ENCODE measurements around the gene TUBA4B. TPM values are rescaled to one million over a fixed set of nuclear protein-coding genes. Genes with fewer than 3 reads are reported as not detected.
A peak's percentile ranks its signal among the peaks of the same experiment; 100 is the strongest.

The TUBA4B gene
- polyA plus RNA-seq, 3 donors = not detected

DNA sequence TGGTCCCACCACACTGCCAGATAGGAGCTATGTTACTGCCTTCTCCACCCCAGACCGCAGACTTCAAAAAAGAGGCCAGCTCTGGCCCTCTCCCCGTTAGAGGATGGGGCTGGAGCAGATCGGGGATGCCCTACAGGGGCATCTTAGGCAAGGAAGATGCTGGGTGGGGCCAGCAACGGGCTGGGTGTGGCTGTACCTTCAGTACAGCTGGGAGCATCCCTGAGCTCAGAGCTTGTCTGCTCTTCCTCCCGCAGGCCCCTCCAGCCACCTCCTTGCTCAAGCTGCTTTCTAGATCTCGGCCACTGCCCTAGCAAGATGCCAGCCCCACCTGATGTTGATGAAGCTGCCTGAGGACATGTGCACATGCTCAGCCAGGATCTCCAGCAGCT lies 46.3 kb downstream of the TUBA4B start:
- Mint-ChIP-seq H3K4me1 (peaks cover 6% of the 10 kb centered on the region), H3K27me3 (ENCODE audit: low read depth in 3 of 3) (peaks cover 39 to 70% (median 59%) of the 10 kb centered on the region in 3 donors), H3K4me3 (peak overlapping the region in 1 of 2 donors; percentile 59), H3K27ac (no peak overlapping the region), H3K9me3 (peaks cover 0 to 5% (median 1%) of the 10 kb centered on the region in 7 donors), H3K36me3 (no peaks in the 10 kb centered on the region)
- Histone ChIP-seq H3K27me3 (ENCODE audit: control insufficient read depth in 2 of 2, insufficient read depth in 2 of 2, low read length in 2 of 2) (peaks cover 0 to 26% of the 10 kb centered on the region in 2 donors), H3K9ac (ENCODE audit: insufficient read depth, low read length, poor library complexity, severe bottlenecking) (no peak overlapping the region), H3K79me2 (ENCODE audit: insufficient read depth, low read length) (no peaks in the 10 kb centered on the region), H3K4me1 (ENCODE audit: control insufficient read depth in 1 of 2, insufficient read depth in 2 of 2, low read length in 2 of 2) (peaks cover 6 to 9% of the 10 kb centered on the region in 2 donors), H3K4me3 (replicated peaks in 1 of 3; ENCODE audit: low read depth in 2 of 3, low read length in 3 of 3) (no peak overlapping the region), H4K20me1 (ENCODE audit: insufficient read depth, low read length) (no peaks in the 10 kb centered on the region), H3K4me2 (replicated peaks; ENCODE audit: extremely low read depth, low read length, poor library complexity, severe bottlenecking) (no peak overlapping the region), H3K27ac (ENCODE audit: low read depth in 1 of 2, low read length in 2 of 2) (no peak overlapping the region), H3K36me3 (replicated peaks in 1 of 2; ENCODE audit: control insufficient read depth in 1 of 2, insufficient read depth in 2 of 2, low read length in 2 of 2) (no peaks in the 10 kb centered on the region), H3K9me3 (replicated peaks in 1 of 2; ENCODE audit: control insufficient read depth in 1 of 2, insufficient read depth in 1 of 2, low read length in 2 of 2) (no peaks in the 10 kb centered on the region), H2AFZ (ENCODE audit: insufficient read depth, low read depth, low read length, poor library complexity, severe bottlenecking) (no peak overlapping the region)
- intact Hi-C loops (cut with micrococcal nuclease) = loop anchor here (5.0 kb wide), 4 partner anchors 72 to 137 kb away; partner anchors contain the start of genes NHEJ1 (in 2 of the 2), ANKZF1 (in 1 of the 2), ATG9A (in 1 of the 2) and CNPPD1 (in 1 of the 2)
- WGBS (ENCODE audit: insufficient coverage) = 75% methylated on average over 6 of the region's 6 CpGs
- TF ChIP-seq, protein P1, sequence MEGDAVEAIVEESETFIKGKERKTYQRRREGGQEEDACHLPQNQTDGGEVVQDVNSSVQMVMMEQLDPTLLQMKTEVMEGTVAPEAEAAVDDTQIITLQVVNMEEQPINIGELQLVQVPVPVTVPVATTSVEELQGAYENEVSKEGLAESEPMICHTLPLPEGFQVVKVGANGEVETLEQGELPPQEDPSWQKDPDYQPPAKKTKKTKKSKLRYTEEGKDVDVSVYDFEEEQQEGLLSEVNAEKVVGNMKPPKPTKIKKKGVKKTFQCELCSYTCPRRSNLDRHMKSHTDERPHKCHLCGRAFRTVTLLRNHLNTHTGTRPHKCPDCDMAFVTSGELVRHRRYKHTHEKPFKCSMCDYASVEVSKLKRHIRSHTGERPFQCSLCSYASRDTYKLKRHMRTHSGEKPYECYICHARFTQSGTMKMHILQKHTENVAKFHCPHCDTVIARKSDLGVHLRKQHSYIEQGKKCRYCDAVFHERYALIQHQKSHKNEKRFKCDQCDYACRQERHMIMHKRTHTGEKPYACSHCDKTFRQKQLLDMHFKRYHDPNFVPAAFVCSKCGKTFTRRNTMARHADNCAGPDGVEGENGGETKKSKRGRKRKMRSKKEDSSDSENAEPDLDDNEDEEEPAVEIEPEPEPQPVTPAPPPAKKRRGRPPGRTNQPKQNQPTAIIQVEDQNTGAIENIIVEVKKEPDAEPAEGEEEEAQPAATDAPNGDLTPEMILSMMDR (IDR thresholded peaks at IDR 0.05) = no peak
- DNase-seq = peak in 1 of 3 donors; percentile 3

DNA sequence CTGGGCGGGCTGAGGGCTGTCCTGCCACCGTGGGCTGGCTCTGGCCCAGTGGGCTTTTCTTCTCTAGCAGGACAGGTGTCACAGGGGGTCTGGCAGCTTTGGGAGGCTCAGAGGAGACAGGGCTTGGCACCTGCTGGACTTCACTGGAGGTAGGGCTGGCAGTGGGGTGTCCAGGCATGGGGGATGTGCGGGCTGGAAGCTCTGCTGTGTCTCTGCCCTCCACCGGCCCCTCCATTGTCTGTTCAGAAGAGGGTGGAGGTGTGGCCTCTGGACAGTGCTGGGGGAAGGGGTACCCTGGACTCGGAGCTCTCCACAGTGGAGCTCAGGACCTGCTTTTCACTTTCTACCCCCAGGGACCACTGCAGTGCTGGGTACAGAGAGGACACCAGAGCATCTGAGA lies 47.0 kb downstream of the TUBA4B start:
- no peaks in the 10 kb centered on the region for H3K79me2 ChIP-seq (ENCODE audit: insufficient read depth, low read length)
- H3K36me3 ChIP-seq (replicated peaks in 1 of 2; ENCODE audit: control insufficient read depth in 1 of 2, insufficient read depth in 2 of 2, low read length in 2 of 2) = no peaks in the 10 kb centered on the region
- H3K27ac Mint-ChIP-seq = no peak overlapping the region
- no peaks in the 10 kb centered on the region for H3K9me3 ChIP-seq (replicated peaks in 1 of 2; ENCODE audit: control insufficient read depth in 1 of 2, insufficient read depth in 1 of 2, low read length in 2 of 2)
- no peaks in the 10 kb centered on the region for H4K20me1 ChIP-seq (ENCODE audit: insufficient read depth, low read length)
- peaks cover 4% of the 10 kb centered on the region for H3K4me1 Mint-ChIP-seq
- no peak overlapping the region for H2AFZ ChIP-seq (ENCODE audit: insufficient read depth, low read depth, low read length, poor library complexity, severe bottlenecking)
- 85% methylated on average over 4 of the region's 5 CpGs for WGBS (ENCODE audit: insufficient coverage)
- intact Hi-C loops (cut with micrococcal nuclease) = loop anchor here in 1 of 2 donors (10.0 kb wide), 1 partner anchor 245 kb away; no protein-coding TSS in a partner anchor
- no peak overlapping the region for H3K4me3 ChIP-seq (replicated peaks in 1 of 3; ENCODE audit: low read depth in 2 of 3, low read length in 3 of 3)
- H3K9me3 Mint-ChIP-seq = peaks cover 0 to 6% (median 1%) of the 10 kb centered on the region in 7 donors
- no peak overlapping the region for H3K9ac ChIP-seq (ENCODE audit: insufficient read depth, low read length, poor library complexity, severe bottlenecking)
- H3K4me2 ChIP-seq (replicated peaks; ENCODE audit: extremely low read depth, low read length, poor library complexity, severe bottlenecking) = no peak overlapping the region
- TF ChIP-seq, protein P1 (IDR thresholded peaks at IDR 0.05) = no peak
- no peaks in the 10 kb centered on the region for H3K36me3 Mint-ChIP-seq
- no peak for DNase-seq
- peaks cover 43 to 69% (median 59%) of the 10 kb centered on the region in 3 donors for H3K27me3 Mint-ChIP-seq (ENCODE audit: low read depth in 3 of 3)
- H3K4me3 Mint-ChIP-seq = peak overlapping the region in 1 of 2 donors; percentile 49
- no peak overlapping the region for H3K27ac ChIP-seq (ENCODE audit: low read depth in 1 of 2, low read length in 2 of 2)
- H3K4me1 ChIP-seq (ENCODE audit: control insufficient read depth in 1 of 2, insufficient read depth in 2 of 2, low read length in 2 of 2) = peaks cover 2 to 3% of the 10 kb centered on the region in 2 donors
- peaks cover 0 to 26% of the 10 kb centered on the region in 2 donors for H3K27me3 ChIP-seq (ENCODE audit: control insufficient read depth in 2 of 2, insufficient read depth in 2 of 2, low read length in 2 of 2)
